EH (cell line): ENCODE data around the gene CORIN.
A peak's percentile ranks its signal among the peaks of the same experiment; 100 is the strongest.

Source experiments
- DNase-seq: peaks from one replicate; pipeline ENCODE4 v3.0.0-alpha.2; 2015; ENCODE audit warnings: low read depth

Gene CORIN

GRCh38 chr4:47831026-47831679, 6.7 kb downstream of the CORIN start:
- no peak for DNase-seq

GRCh38 chr4:47830265-47831025, 7.4 kb downstream of the CORIN start:
- peak; percentile 9 for DNase-seq

- DNase-seq: no peak
Measured at GRCh38 chr4:47829438-47829837, 8.4 kb downstream of the CORIN start.

- DNase-seq: no peak
Measured at GRCh38 chr4:47827343-47828047, 10.4 kb downstream of the CORIN start.

GRCh38 chr4:47824840-47825239, 13.0 kb downstream of the CORIN start:
- no peak for DNase-seq

- DNase-seq: no peak
Measured at GRCh38 chr4:47819178-47819577, 18.7 kb downstream of the CORIN start.

- DNase-seq: no peak
Measured at GRCh38 chr4:47817275-47817674, 20.6 kb downstream of the CORIN start.

GRCh38 chr4:47816748-47817147, 21.1 kb downstream of the CORIN start:
- no peak for DNase-seq

- peak; percentile 46 for DNase-seq
Measured at GRCh38 chr4:47814618-47815295, 23.1 kb downstream of the CORIN start.

- no peak for DNase-seq
Measured at GRCh38 chr4:47809654-47810203, 28.1 kb downstream of the CORIN start.

- DNase-seq: no peak
Measured at GRCh38 chr4:47804598-47804997, 33.3 kb downstream of the CORIN start.

GRCh38 chr4:47801481-47802002, 36.3 kb downstream of the CORIN start:
- DNase-seq: no peak

GRCh38 chr4:47798165-47798564, 39.7 kb downstream of the CORIN start:
- DNase-seq: no peak

- no peak for DNase-seq
Measured at GRCh38 chr4:47791965-47792364, 45.9 kb downstream of the CORIN start.

GRCh38 chr4:47790105-47790504, 47.8 kb downstream of the CORIN start:
- DNase-seq: no peak

GRCh38 chr4:47788126-47788525, 49.7 kb downstream of the CORIN start:
- DNase-seq: no peak

GRCh38 chr4:47786958-47787370, 50.9 kb downstream of the CORIN start:
- DNase-seq: no peak

GRCh38 chr4:47785153-47785552, 52.7 kb downstream of the CORIN start:
- DNase-seq: no peak

- no peak for DNase-seq
Measured at GRCh38 chr4:47784222-47784621, 53.6 kb downstream of the CORIN start.

GRCh38 chr4:47776353-47776752, 61.5 kb downstream of the CORIN start:
- DNase-seq: no peak

- no peak for DNase-seq
Measured at GRCh38 chr4:47774079-47774478, 63.8 kb downstream of the CORIN start.

GRCh38 chr4:47771020-47771419, 66.8 kb downstream of the CORIN start:
- no peak for DNase-seq
